ENCODE results near the gene DYTN. TPM values are rescaled to one million over a fixed set of nuclear protein-coding genes. Genes with fewer than 3 reads are reported as not detected.

The DYTN gene
- total and polyA plus RNA-seq, 2 donors (not counting 1 experiment from before 2014, with no cell fraction given): not detected

- Histone ChIP-seq H3K27ac (ENCODE audit: insufficient read depth, low read length) (no peak overlapping the region), H3K36me3 (ENCODE audit: control insufficient read depth, insufficient read depth, low read length) (no peaks in the 10 kb centered on the region), H3K9ac (ENCODE audit: insufficient read depth, low read length) (no peak overlapping the region), H3K9me3 (ENCODE audit: control insufficient read depth, insufficient read depth, low read depth, low read length) (no peaks in the 10 kb centered on the region), H3K79me2 (ENCODE audit: control insufficient read depth, insufficient read depth, low read length) (no peaks in the 10 kb centered on the region), H3K27me3 (ENCODE audit: control insufficient read depth, insufficient read depth, low read length) (no peaks in the 10 kb centered on the region), H3K4me3 (replicated peaks in 1 of 4; ENCODE audit: control extremely low read depth in 1 of 4, insufficient read depth in 1 of 4, low read depth in 3 of 4, low read length in 4 of 4) (no peak overlapping the region), H3K4me2 (ENCODE audit: extremely low read depth, insufficient read depth, low read length) (no peak overlapping the region), H3K4me1 (ENCODE audit: control insufficient read depth, extremely low read depth, insufficient read depth, low read length) (no peaks in the 10 kb centered on the region), H4K20me1 (ENCODE audit: control insufficient read depth, extremely low read depth, insufficient read depth, low read length) (no peaks in the 10 kb centered on the region), H2AFZ (ENCODE audit: low read length) (no peak overlapping the region)
- TF ChIP-seq CTCF (conservative IDR thresholded peaks at IDR 0.05 in 1 of 2, IDR thresholded peaks at IDR 0.05 in 1 of 2; ENCODE audit: low read depth in 1 of 2, low read length in 2 of 2) (no peak), EZH2 (IDR thresholded peaks at IDR 0.05; ENCODE audit: low read length, missing control alignments) (no peak)
- no peak for DNase-seq (ENCODE audit: low read depth in 2 of 2)
Measured at GRCh38 chr2:206670531-206671319, 47.5 kb downstream of the DYTN start.

- Histone ChIP-seq H2AFZ (ENCODE audit: low read length) (no peak overlapping the region), H4K20me1 (ENCODE audit: control insufficient read depth, extremely low read depth, insufficient read depth, low read length) (no peaks in the 10 kb centered on the region), H3K27ac (ENCODE audit: insufficient read depth, low read length) (no peak overlapping the region), H3K27me3 (ENCODE audit: control insufficient read depth, insufficient read depth, low read length) (no peaks in the 10 kb centered on the region), H3K4me2 (ENCODE audit: extremely low read depth, insufficient read depth, low read length) (no peak overlapping the region), H3K4me1 (ENCODE audit: control insufficient read depth, extremely low read depth, insufficient read depth, low read length) (no peaks in the 10 kb centered on the region), H3K79me2 (ENCODE audit: control insufficient read depth, insufficient read depth, low read length) (no peaks in the 10 kb centered on the region), H3K9ac (ENCODE audit: insufficient read depth, low read length) (no peak overlapping the region), H3K36me3 (ENCODE audit: control insufficient read depth, insufficient read depth, low read length) (no peaks in the 10 kb centered on the region), H3K4me3 (replicated peaks in 1 of 4; ENCODE audit: control extremely low read depth in 1 of 4, insufficient read depth in 1 of 4, low read depth in 3 of 4, low read length in 4 of 4) (no peak overlapping the region), H3K9me3 (ENCODE audit: control insufficient read depth, insufficient read depth, low read depth, low read length) (no peaks in the 10 kb centered on the region)
- DNase-seq (ENCODE audit: low read depth in 2 of 2): no peak
- TF ChIP-seq EZH2 (IDR thresholded peaks at IDR 0.05; ENCODE audit: low read length, missing control alignments): no peak
- TF ChIP-seq CTCF (conservative IDR thresholded peaks at IDR 0.05 in 1 of 2, IDR thresholded peaks at IDR 0.05 in 1 of 2; ENCODE audit: low read depth in 1 of 2, low read length in 2 of 2): no peak
Measured at GRCh38 chr2:206665251-206665650, 52.9 kb downstream of the DYTN start.

- no peaks in the 10 kb centered on the region for H3K36me3 ChIP-seq (ENCODE audit: control insufficient read depth, insufficient read depth, low read length)
- DNase-seq (ENCODE audit: low read depth in 2 of 2): no peak
- H3K4me1 ChIP-seq (ENCODE audit: control insufficient read depth, extremely low read depth, insufficient read depth, low read length): no peaks in the 10 kb centered on the region
- H3K9ac ChIP-seq (ENCODE audit: insufficient read depth, low read length): no peak overlapping the region
- H3K27me3 ChIP-seq (ENCODE audit: control insufficient read depth, insufficient read depth, low read length): no peaks in the 10 kb centered on the region
- no peak for TF ChIP-seq CTCF (conservative IDR thresholded peaks at IDR 0.05 in 1 of 2, IDR thresholded peaks at IDR 0.05 in 1 of 2; ENCODE audit: low read depth in 1 of 2, low read length in 2 of 2)
- TF ChIP-seq EZH2 (IDR thresholded peaks at IDR 0.05; ENCODE audit: low read length, missing control alignments): no peak
- H3K4me2 ChIP-seq (ENCODE audit: extremely low read depth, insufficient read depth, low read length): no peak overlapping the region
- H3K4me3 ChIP-seq (replicated peaks in 1 of 4; ENCODE audit: control extremely low read depth in 1 of 4, insufficient read depth in 1 of 4, low read depth in 3 of 4, low read length in 4 of 4): no peak overlapping the region
- H2AFZ ChIP-seq (ENCODE audit: low read length): no peak overlapping the region
- H3K27ac ChIP-seq (ENCODE audit: insufficient read depth, low read length): no peak overlapping the region
- no peaks in the 10 kb centered on the region for H3K9me3 ChIP-seq (ENCODE audit: control insufficient read depth, insufficient read depth, low read depth, low read length)
- H3K79me2 ChIP-seq (ENCODE audit: control insufficient read depth, insufficient read depth, low read length): no peaks in the 10 kb centered on the region
- H4K20me1 ChIP-seq (ENCODE audit: control insufficient read depth, extremely low read depth, insufficient read depth, low read length): no peaks in the 10 kb centered on the region
Measured at GRCh38 chr2:206657087-206657486, 61.1 kb downstream of the DYTN start.
